GM12878 (cell line): ENCODE data around the gene STK32A. TPM values are rescaled to one million over a fixed set of nuclear protein-coding genes. Genes with fewer than 3 reads are reported as not detected.

ENCODE experiments used
- ATAC-seq: fragments of 200-7000 bp; cut with Tn5 transposase; 3 replicates; pipeline ENCODE4 v1.9.1; 2020; ENCODE audit warnings: mild to moderate bottlenecking, moderate library complexity
- BruUV-seq: library from RNA; stranded (reverse); fragments of 400-500 nt; replicated peaks from 2 replicates; lab custom pipeline; 2021; lab: Mats Ljungman, UMichigan
- CTCF ChIA-PET: fragments of 300-600 bp; sonication (Branson Sonifier 250); formaldehyde crosslinking; extraction: SDS; loops from one replicate; lab custom pipeline; 2021; ENCODE audit warnings: inconsistent platforms; lab: Yijun Ruan, JAX
- POLR2A ChIA-PET: fragments of 350-600 bp; formaldehyde crosslinking; extraction: SDS; loops from one replicate; lab custom pipeline; 2021; ENCODE audit warnings: inconsistent platforms; lab: Charles Lee
- RAD21 ChIA-PET: fragments of 300-600 bp; sonication (Branson Sonifier 250); formaldehyde crosslinking; loops from one replicate; lab custom pipeline; 2023; ENCODE audit warnings: antibody characterized with exemption; ENCODE audit not compliant: unreplicated experiment; lab: Charles Lee
- SMC1A ChIA-PET: fragments of 300-600 bp; sonication (Branson Sonifier 250); formaldehyde crosslinking; loops from one replicate; lab custom pipeline; 2023; ENCODE audit not compliant: unreplicated experiment, uncharacterized antibody; lab: Charles Lee
- DNase-seq: peaks from one replicate; pipeline ENCODE4 v3.0.0-alpha.2; 2011; ENCODE audit warnings: low read depth, low spot score
- FAIRE-seq: peaks from 3 replicates; lab custom pipeline; 2011; peaks lifted over from hg19 to GRCh38; lab: Jason Lieb, UNC
- H2AFZ ChIP-seq: 2 replicates; pipeline ENCODE4 v1.6.0; 2011; ENCODE audit warnings: low read depth, low read length, control low read depth; ENCODE audit not compliant: control insufficient read depth
- H3K27ac ChIP-seq: 2 replicates; pipeline ENCODE4 v1.5.1; 2011; ENCODE audit warnings: control low read depth; ENCODE audit not compliant: control insufficient read depth, insufficient read depth
- H3K27me3 ChIP-seq, 2 experiments: replicated peaks in 1 of 2; 2 replicates each; pipeline versions ENCODE4 v1.6.0 to v1.6.1; 2011; ENCODE audit warnings: low read length in 1 of 2; ENCODE audit not compliant: control insufficient read depth in 2 of 2, insufficient read depth in 2 of 2
- H3K36me3 ChIP-seq, 2 experiments: 2 replicates each; pipeline ENCODE4 v1.5.1; 2011; ENCODE audit warnings: low read length in 1 of 2; ENCODE audit not compliant: control insufficient read depth in 2 of 2, insufficient read depth in 2 of 2
- H3K4me1 ChIP-seq: 2 replicates; pipeline ENCODE4 v1.6.1; 2011; ENCODE audit warnings: mild to moderate bottlenecking, low read length, moderate library complexity, mixed read lengths; ENCODE audit not compliant: control insufficient read depth, insufficient read depth
- H3K4me2 ChIP-seq: 2 replicates; pipeline ENCODE4 v1.6.0; 2011; ENCODE audit warnings: control low read depth; ENCODE audit not compliant: control insufficient read depth, insufficient read depth
- H3K4me3 ChIP-seq: fragments of 200-600 bp; sonication (generic); 2 replicates; pipeline ENCODE4 v1.5.1; 2016
- H3K79me2 ChIP-seq: 2 replicates; pipeline ENCODE4 v1.6.0; 2011; ENCODE audit warnings: low read length; ENCODE audit not compliant: control insufficient read depth, insufficient read depth
- H3K9ac ChIP-seq: 2 replicates; pipeline ENCODE4 v1.8.0; 2011; ENCODE audit warnings: low read length, control low read depth, mixed read lengths; ENCODE audit not compliant: control insufficient read depth, insufficient read depth
- H3K9me3 ChIP-seq: replicated peaks from 3 replicates; pipeline ENCODE4 v1.5.1; 2011; ENCODE audit warnings: mild to moderate bottlenecking, low read length; ENCODE audit not compliant: control insufficient read depth, insufficient read depth
- H4K20me1 ChIP-seq: 2 replicates; pipeline ENCODE4 v1.6.0; 2011; ENCODE audit not compliant: control insufficient read depth, insufficient read depth
- BHLHE40 ChIP-seq, 2 experiments: fragments of 450-650 bp in 1 of 2; IDR thresholded peaks; 2 replicates each; pipeline ENCODE4 v1.6.1; 2011 to 2017; ENCODE audit warnings: low read depth in 2 of 2, borderline replicate concordance in 1 of 2, improper control_type of control experiment in 1 of 2, low read length in 1 of 2, mild to moderate bottlenecking in 1 of 2
- CHD4 ChIP-seq: fragments of 200-600 bp; sonication (generic); IDR thresholded peaks from 2 replicates; pipeline ENCODE4 v1.6.1; 2016; ENCODE audit warnings: mild to moderate bottlenecking
- EGR1 ChIP-seq, 2 experiments: IDR thresholded peaks; 1 replicate in 1 of 2; 2 replicates in 1 of 2; pipeline ENCODE4 v1.6.1; 2011 to 2012; ENCODE audit warnings: low read depth in 2 of 2, low read length in 2 of 2, borderline replicate concordance in 1 of 2, mild to moderate bottlenecking in 1 of 2, moderate library complexity in 1 of 2
- HDAC6 ChIP-seq: fragments of 200-600 bp; sonication (generic); IDR thresholded peaks from one replicate; pipeline ENCODE4 v1.8.0; 2017; ENCODE audit warnings: antibody characterized with exemption; ENCODE audit not compliant: unreplicated experiment
- HDGF ChIP-seq: fragments of 450-650 bp; IDR thresholded peaks from 2 replicates; pipeline ENCODE4 v1.6.1; 2016; ENCODE audit warnings: antibody characterized with exemption
- KLF5 ChIP-seq: fragments of 450-650 bp; IDR thresholded peaks from 2 replicates; pipeline ENCODE4 v1.6.1; 2014; ENCODE audit warnings: mild to moderate bottlenecking; ENCODE audit not compliant: partially characterized antibody
- MTA2 ChIP-seq: fragments of 450-650 bp; IDR thresholded peaks from 2 replicates; pipeline ENCODE4 v1.6.1; 2016; ENCODE audit warnings: low read depth, mild to moderate bottlenecking, moderate library complexity
- NR2C1 ChIP-seq: fragments of 450-650 bp; IDR thresholded peaks from 2 replicates; pipeline ENCODE4 v1.6.1; 2017; ENCODE audit warnings: antibody characterized with exemption, mild to moderate bottlenecking, moderate library complexity
- NR2F1 ChIP-seq: fragments of 450-650 bp; conservative IDR thresholded peaks from 2 replicates; pipeline ENCODE4 v1.6.1; 2017; ENCODE audit warnings: mild to moderate bottlenecking
- PBX3 ChIP-seq: IDR thresholded peaks from 2 replicates; pipeline ENCODE4 v1.6.1; 2011; ENCODE audit warnings: mild to moderate bottlenecking, low read depth, low read length, moderate library complexity; ENCODE audit not compliant: insufficient replicate concordance
- PKNOX1 ChIP-seq: fragments of 450-650 bp; IDR thresholded peaks from 2 replicates; pipeline ENCODE4 v1.6.1; 2016; ENCODE audit warnings: mild to moderate bottlenecking
- SIX5 ChIP-seq: IDR thresholded peaks from 2 replicates; pipeline ENCODE4 v1.6.1; 2011; ENCODE audit warnings: mild to moderate bottlenecking, low read depth, low read length, moderate library complexity; ENCODE audit not compliant: severe bottlenecking
- TCF7 ChIP-seq: IDR thresholded peaks from 2 replicates; pipeline ENCODE4 v1.6.1; 2014; ENCODE audit warnings: antibody characterized with exemption, borderline replicate concordance
- WGBS: methylation state at CpG from one replicate; pipeline ENCODE4 v1.1.6; 2016; ENCODE audit warnings: low lambda C conversion rate; ENCODE audit not compliant: insufficient replicate concordance, insufficient coverage; ENCODE audit errors: missing lambda C conversion rate; 5-methylcytosine and 5-hydroxymethylcytosine counted together
- in situ Hi-C: fragments of 300-500 bp; cut with MboI; formaldehyde crosslinking; loops from 9 replicates; pipeline ENCODE4 v1.14.3; 2018; ENCODE audit warnings: mixed read lengths
- intact Hi-C: fragments of 100-400 bp; cut with micrococcal nuclease; formaldehyde crosslinking; loops from one replicate; pipeline ENCODE4 v1.14.2; 2022; ENCODE audit not compliant: unreplicated experiment
- polyA plus RNA-seq, 11 experiments: library from polyadenylated mRNA; depleted of rRNA in 4 of 11; unstranded in 6 of 11; stranded (reverse) in 5 of 11; fragments of >200 nt; fragmentation: Nextera tagmentation in 4 of 11; fragmentation: Illumina TruSeq in 1 of 11; extraction: Ambion mirVana in 4 of 11; extraction: Trizol in 1 of 11; gene quantifications; 1 replicate in 1 of 11; 2 replicates in 10 of 11; pipeline versions ENCODE4 v1.2.1 to v1.2.3, GENCODE V29; 2011 to 2016; ENCODE audit warnings: inconsistent platforms in 2 of 11, missing spikeins in 2 of 11, low read depth in 1 of 11
- total RNA-seq, 4 experiments: library from RNA; depleted of rRNA in 3 of 4; stranded (reverse); fragments of >200 nt in 3 of 4; fragmentation: Illumina TruSeq in 1 of 4; extraction: Trizol in 1 of 4; gene quantifications; 2 replicates each; pipeline versions ENCODE4 v1.2.1 to v1.2.3, GENCODE V29; 2013 to 2021

STK32A gene
- total and polyA plus RNA-seq, 10 of the 15 experiments (the other 5 are each of a cell fraction or from before 2014, with no cell fraction given) = under 0.01 to 0.10 TPM; not detected in 8

- Histone ChIP-seq H3K9me3 (no peaks in the 10 kb centered on the region), H3K79me2 (no peaks in the 10 kb centered on the region), H3K4me2 (no peak overlapping the region), H3K27me3 (peaks cover 0 to 5% of the 10 kb centered on the region in 2 experiments; a peak in 3 of 4 replicates), H3K36me3 (no peaks in the 10 kb centered on the region), H3K27ac (no peak overlapping the region), H4K20me1 (no peaks in the 10 kb centered on the region), H3K4me3 (no peak overlapping the region), H3K4me1 (no peaks in the 10 kb centered on the region), H2AFZ (no peak overlapping the region), H3K9ac (no peak overlapping the region)
- peak; percentile 30 for ATAC-seq
- in situ Hi-C loops (no loop called here), intact Hi-C loops (no loop called here)
- BruUV-seq = no TSS peak
- ChIA-PET POLR2A (no interaction called here), SMC1A (interaction anchor here (1.0 to 1.9 kb wide), 4 partner anchors 11 to 34 kb away, joined by 3 to 5 read pairs (median 4); no protein-coding TSS in a partner anchor), RAD21 (interaction anchor here (1.3 kb wide), 1 partner anchor 15 kb away, joined by 3 read pairs; no protein-coding TSS in a partner anchor), CTCF (no interaction called here)
- DNase-seq = no peak
- no peak for FAIRE-seq
- 31% methylated on average over 6 of the region's 6 CpGs for WGBS
- TF ChIP-seq SIX5 (no peak), KLF5 (no peak), NR2C1 (no peak), PKNOX1 (no peak), HDAC6 (no peak), CHD4 (no peak), MTA2 (no peak), TCF7 (no peak), HDGF (no peak), NR2F1 (no peak), PBX3 (no peak), BHLHE40 (IDR thresholded peaks at IDR 0.05; ENCODE audit: borderline replicate concordance in 1 of 2, low read depth in 2 of 2, low read length in 1 of 2) (no peak), EGR1 (IDR thresholded peaks at IDR 0.05; ENCODE audit: borderline replicate concordance in 1 of 2, low read depth in 2 of 2, low read length in 2 of 2) (no peak)
Measured at GRCh38 chr5:147384346-147385193, 149.7 kb downstream of the STK32A start.
